ENCODE data around the gene TMEM53. TPM values are rescaled to one million over a fixed set of nuclear protein-coding genes. Genes with fewer than 3 reads are reported as not detected.

TMEM53 gene
- polyA plus RNA-seq, 3 donors: 12.7 to 12.9 (median 12.8) TPM

GRCh38 chr1:44634606-44635189 lies 39.6 kb downstream of the TMEM53 start:
- DNase-seq (ENCODE audit: low read depth in 3 of 3, low spot score in 2 of 3): no peak

GRCh38 chr1:44632598-44632997 lies 41.7 kb downstream of the TMEM53 start:
- no peak for DNase-seq (ENCODE audit: low read depth in 3 of 3, low spot score in 2 of 3)

DNA sequence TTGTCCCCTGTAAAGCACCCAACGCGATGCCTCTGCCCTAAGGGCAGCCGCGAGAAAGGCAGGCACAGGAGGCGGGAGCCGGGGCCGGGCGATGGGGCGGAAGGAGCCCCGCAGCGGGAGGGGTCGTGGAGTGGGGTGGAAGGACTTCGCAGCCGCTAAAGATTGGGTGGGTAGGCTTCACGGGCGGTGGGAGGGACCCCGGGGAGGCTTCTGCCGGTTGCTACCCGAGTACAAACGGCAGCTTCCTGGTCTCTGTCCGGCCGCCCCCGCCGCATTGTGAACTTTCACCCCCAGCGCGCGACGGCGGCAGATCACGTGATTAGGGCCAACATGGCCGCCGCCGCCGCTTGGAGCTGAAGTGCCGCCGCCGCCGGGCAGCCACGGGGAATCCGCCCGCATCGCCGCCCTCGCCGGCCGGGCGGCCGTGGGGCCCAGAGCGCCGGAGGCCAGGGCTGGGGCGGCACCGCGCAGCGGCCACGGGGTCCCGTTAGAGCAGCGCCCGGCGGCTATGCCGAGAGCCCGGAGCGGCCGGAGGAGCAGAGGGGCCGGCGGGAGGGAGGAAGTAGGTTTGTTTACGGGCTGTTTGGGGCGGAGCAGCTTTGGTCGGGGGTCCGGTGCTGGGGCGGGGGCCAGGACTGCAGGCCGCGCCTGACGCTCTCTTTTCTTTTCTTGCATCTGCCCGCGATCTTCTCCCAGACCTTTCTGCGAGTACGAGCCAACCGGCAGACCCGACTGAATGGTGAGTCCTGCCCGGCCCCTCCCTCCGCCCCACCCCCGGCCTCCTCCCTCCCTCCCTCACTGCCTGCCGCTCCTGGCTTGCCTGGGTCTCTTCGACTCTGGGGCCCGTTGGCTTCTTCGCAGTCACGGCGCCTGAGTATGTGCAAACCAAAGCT lies 42.4 kb downstream of the TMEM53 start:
- DNase-seq (ENCODE audit: low read depth in 3 of 3, low spot score in 2 of 3): peak in 2 of 3 donors; percentile 65 to 74

DNA sequence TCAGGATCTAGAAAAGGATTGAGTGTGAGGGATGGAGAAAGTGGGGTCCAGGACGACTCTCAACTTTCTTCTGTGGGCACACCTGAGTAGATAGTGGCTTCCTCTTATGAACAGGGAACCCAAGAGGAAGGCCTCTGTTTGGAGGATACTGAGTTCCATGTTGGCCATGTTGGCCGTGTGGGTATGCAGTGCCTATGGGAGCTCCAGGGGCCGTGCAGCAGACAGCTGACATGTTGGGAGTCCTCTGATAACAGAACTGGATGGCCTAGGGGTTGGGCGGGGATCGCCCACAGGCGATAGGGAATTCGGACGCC lies 43.0 kb downstream of the TMEM53 start:
- no peak for DNase-seq (ENCODE audit: low read depth in 3 of 3, low spot score in 2 of 3)

GRCh38 chr1:44630116-44630515 lies 44.2 kb downstream of the TMEM53 start:
- no peak for DNase-seq (ENCODE audit: low read depth in 3 of 3, low spot score in 2 of 3)

- no peak for DNase-seq (ENCODE audit: low read depth in 3 of 3, low spot score in 2 of 3)
Measured at GRCh38 chr1:44628962-44629756, 45.1 kb downstream of the TMEM53 start.

GRCh38 chr1:44625348-44625747 lies 48.9 kb downstream of the TMEM53 start:
- no peak for DNase-seq (ENCODE audit: low read depth in 3 of 3, low spot score in 2 of 3)

DNA sequence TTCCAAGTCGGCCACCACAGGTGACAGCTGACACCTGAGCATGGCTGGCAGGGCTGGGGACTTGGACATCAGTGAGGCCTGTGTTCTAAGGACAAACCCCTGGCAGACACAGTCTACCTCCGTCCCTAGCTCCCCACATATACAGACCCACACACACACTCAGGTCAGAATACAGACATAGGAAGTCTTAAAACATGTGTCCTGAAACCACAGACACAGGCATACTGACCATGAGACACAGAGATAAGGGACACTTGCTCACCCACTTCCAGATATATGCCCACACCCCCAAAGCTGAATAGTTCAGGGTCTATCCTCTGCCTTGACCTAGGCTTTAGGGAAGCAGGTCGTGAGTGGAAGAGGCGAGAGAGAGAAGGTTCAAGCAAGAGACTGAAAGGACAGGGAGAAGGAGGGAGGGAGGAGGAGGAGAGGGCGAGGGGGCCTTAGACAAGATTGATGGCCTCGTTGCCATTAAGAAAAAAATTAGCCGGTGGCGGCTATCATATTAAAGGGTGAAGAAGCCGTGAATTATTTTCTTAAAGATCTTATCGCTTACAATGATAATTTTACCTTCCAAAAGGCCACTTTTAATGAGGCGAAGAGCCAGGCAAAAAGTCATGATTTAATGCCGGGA lies 49.9 kb downstream of the TMEM53 start:
- no peak for DNase-seq (ENCODE audit: low read depth in 3 of 3, low spot score in 2 of 3)

DNA sequence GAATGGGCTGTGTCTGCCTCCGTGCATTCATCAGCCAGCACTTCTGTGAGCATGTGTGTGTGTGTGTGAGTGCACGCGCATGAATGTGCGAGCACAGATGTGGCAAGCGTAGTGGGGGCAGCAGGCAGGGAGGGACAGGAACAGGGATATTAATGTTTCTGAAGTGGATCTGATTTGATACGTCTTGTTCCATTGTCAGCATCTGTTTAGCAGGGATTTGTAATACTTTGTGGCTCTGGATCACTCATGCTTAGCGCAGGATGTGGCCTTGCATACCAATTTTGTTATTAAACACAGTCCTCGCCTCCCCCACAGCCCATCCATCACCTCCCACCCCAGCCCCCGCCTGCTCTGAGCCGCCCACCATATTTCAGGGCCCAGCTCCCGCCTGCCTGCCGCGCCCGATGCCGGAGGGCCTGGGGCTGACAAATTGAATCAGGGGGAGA lies 52.4 kb downstream of the TMEM53 start:
- DNase-seq (ENCODE audit: low read depth in 3 of 3, low spot score in 2 of 3): no peak

DNA sequence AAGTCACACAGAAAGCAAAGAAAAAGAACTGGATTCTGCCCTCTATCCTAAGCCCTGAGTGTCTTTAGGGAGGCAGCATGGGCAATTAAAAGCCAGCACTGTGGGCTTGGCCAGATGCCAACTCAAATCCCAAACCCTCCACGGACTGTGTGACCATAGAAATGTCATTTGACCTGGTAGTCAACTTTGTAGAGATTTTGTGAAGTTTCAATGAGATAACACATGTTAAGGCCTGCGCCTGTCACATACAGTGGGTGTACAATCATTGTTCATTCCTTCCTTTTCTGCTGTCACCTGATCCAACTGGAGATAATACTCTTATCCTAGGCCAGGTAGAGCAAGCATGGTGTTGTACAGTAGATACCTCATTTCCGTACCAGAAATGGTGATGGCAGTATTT lies 54.2 kb downstream of the TMEM53 start:
- DNase-seq (ENCODE audit: low read depth in 3 of 3, low spot score in 2 of 3): no peak

DNA sequence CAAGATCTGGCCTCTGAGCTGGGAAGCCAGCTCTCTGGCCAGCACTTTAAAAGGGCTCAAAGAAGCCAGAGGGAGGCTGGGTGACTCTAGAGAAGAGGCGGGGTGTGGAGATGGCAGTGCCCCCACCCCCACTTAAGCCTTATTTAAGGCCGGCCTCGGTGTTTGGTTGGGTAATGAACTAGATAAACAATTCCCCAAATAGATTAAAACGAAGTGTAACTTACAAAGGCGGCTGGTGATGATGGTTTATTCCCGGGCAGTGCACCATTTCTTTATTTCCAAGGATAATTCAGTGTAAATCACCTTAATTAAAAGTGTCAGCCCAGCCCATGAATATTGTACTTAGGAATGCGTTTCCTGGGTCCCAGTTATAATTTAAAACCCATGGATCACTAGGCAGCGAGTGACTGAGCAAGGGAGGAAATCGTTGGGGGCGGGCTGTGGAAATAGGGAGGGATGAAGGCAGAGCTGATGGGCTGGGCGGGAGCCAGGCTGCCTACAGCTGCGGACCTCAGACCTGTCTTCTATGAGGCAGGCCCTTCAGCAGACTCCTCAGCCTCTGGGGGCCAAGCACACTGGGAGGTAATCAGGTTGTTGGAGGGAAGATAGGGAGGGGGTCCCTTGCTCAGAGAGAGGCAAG lies 54.9 kb downstream of the TMEM53 start:
- peak in 1 of 3 donors; percentile 67 for DNase-seq (ENCODE audit: low read depth in 3 of 3, low spot score in 2 of 3)

DNA sequence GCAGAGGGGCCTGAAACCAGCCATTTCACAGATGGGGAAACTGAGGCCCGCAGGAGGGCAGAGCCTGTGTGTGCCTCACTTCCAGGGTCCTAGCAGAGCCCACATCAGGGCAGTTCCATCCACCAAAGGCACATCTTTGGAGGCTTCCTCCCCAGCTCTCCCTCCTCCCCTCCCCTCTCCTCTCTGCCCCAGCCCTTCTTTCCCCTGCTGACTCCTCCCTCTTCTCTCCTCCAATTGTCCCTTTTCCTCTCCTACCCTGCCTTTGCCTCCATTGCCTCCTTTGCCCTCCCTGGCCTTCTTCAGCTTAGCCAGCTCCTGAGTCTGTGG lies 56.6 kb downstream of the TMEM53 start:
- DNase-seq (ENCODE audit: low read depth in 3 of 3, low spot score in 2 of 3): no peak

DNA sequence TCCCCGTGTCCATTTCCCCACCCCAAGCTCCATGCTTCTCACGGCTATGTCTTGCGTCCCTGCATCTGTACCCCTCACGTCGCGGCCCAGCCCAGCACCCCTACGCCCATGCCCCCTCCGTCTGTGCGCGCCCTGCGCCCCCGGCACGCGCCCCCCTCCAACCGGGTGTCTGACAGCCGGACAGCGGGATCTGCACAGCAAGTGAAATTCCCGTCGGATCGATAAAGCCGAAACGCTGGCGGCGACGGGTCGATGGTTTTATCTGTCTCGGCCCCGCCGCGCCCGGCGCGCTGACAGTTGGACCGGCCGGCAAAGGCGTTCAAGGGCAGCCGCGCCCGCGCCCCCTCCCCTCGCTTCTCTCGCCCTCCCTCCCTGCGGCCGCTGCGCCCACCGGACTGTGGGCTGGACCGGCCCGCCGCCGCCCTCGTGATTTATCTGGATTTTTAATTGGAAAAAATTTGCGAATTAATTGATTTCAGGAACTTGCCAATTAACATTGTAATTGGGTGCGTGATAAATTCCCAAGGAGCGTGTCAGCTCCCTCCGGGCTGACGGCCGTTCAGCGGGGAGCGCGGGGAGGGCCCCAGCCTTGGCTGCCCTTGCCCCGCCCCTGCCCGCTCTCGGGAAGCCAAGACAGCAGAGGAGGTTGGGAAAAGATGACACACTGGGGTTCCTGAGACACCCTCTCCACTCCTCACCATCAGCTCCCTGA lies 57.1 kb downstream of the TMEM53 start:
- no peak for DNase-seq (ENCODE audit: low read depth in 3 of 3, low spot score in 2 of 3)

GRCh38 chr1:44616284-44616990 lies 57.8 kb downstream of the TMEM53 start:
- no peak for DNase-seq (ENCODE audit: low read depth in 3 of 3, low spot score in 2 of 3)

GRCh38 chr1:44613941-44614340 lies 60.3 kb downstream of the TMEM53 start:
- no peak for DNase-seq (ENCODE audit: low read depth in 3 of 3, low spot score in 2 of 3)

DNA sequence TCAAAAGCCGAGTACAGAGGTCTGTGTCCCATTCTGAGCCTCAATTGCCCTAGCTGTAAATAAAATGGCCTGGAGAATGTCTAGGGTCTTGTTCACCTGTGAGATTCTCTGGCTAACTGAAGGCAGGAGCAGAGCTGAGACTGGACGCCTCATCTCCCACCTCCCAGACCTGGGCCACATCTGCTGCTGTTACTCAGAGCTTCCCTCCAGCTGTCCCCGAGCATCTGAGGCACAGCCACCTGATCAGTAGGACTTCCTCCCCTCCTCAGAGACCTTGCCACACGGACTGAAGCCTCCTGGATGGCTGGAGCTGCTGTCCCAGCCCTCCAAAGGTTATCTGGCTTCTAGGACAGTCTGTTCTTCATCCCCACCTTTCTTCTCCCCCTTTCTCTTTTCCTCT lies 62.4 kb downstream of the TMEM53 start:
- DNase-seq (ENCODE audit: low read depth in 3 of 3, low spot score in 2 of 3): no peak

DNA sequence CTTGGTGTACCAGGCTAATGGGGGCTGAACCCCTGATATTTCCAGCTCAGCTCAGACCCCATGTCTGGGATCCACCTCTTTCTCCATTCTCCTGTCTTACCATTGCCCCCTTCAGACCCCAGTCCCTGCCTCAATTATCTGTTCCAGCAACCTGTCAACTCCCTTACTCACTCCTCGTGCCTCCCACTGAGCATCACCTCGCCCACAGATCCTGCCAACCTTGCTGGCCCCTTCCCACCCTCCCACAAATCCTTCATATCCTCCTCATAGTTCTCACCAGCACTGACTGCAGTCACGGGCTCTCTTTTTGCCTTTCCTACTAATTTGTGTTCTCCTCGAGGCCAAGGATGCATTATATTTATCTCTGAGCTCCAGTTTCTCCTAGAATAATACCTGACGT lies 62.9 kb downstream of the TMEM53 start:
- DNase-seq (ENCODE audit: low read depth in 3 of 3, low spot score in 2 of 3): no peak

DNA sequence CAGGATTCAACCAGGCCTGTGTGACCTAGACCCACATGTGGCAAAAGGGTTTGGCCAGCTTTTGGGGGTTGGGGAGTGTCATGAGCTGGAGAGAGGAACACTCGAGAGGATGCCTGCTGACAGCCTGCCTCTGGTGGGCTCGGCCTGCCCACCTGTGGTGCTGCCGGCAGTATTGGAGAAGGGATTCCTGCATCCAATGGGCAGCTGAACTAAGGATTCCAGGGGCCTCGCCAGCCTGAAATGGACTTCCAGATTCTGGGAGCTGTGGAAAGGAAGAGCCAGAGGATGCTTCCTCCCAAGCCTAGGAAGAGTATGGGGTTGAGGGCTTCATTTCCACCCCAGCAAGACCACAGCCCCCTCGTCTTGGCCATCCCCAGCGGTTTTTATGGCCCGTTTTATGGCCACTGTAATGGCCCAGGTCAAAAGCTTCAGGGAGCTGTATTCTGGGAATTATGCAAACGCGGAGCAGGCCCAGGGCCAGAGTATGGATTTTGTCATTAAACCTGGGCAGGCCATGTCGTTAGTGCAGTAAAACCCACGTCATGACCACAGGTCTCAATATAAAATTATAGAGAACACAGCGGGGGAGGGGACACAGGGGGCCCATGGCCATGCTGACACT lies 63.6 kb downstream of the TMEM53 start:
- no peak for DNase-seq (ENCODE audit: low read depth in 3 of 3, low spot score in 2 of 3)

Data from right renal cortex interstitium (tissue), 3 donors.